Measurements from ENCODE around the gene NUPR1.
"Not testable (repeated sequence)": the region's sequence is repeated elsewhere in the genome, so short reads cannot be mapped to it uniquely, and the experiment has no call there.

The NUPR1 gene

DNA sequence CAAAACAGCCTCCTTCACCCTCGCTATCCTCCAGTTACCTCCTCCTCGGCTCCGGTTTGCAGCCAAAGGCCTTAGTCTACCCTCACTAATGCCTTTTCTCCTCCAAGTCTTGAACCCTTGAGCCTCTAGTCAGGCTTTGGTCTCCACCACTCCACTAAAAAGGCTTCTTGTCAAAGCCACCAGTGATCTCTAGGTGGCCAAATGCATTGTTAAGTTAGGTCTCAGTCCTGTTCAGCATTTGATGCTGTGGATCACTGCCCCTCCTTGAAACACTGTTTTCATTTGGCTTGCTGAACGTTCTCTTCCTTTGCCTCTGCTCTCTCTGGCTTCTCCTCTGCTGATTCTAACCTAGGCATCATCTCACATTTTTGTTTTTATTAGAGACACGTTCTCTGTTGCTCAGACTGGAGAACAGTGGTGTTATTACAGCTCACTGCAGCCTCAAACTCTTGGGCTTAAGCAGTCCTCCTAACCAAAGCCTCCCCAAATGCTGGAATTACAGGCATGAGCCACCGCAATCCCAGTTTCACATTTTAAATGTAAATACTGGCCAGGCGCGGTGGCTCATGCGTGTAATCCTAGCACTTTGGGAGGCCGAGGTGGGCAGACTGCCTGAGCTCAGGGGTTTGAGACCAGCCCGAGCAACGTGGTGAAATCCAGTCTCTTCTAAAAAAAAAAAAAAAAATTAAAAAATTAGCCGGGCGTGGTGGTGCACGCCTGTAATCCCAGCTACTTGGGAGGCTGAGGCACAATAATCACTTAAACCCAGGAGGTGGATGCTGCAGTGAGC, 16.1 kb upstream of the NUPR1 start:
- no peak for DNase-seq

GRCh38 chr16:28553776-28554633, 15.2 kb upstream of the NUPR1 start, which contains the start of gene SGF29:
Gene SGF29 (plus strand): TSS chr16:28553920. CDS start chr16:28581070, 27,150 bp downstream.
- peak; percentile 93 for DNase-seq

DNA sequence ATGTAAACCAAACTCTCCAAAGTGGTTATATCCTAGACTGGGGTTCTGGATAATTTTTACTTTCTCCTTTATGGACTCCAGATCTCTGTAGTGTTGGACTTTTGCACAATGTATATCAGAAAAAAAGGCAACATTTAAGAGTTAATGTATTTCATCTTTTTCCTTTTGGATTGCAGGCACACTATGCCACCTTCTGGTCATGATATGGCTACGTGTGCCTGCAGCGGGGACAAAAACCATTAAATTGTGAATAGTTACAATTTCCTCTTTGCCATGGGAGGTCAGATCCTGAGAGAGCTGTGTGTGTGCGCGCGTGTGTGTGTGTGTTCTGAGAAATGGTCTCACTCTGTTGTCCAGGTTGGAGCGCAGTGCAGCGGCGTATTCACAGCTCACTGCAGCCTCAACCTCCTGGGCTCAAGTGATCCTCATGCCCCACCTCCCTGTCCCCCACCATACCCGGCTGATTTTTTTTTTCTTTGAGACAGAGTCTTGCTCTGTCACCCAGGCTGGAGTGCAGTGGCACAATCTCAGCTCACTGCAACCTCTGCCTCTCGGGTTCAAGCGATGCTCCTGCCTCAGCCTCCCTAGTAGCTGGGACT, 10.6 kb upstream of the NUPR1 start:
- DNase-seq = no peak

- no peak for DNase-seq
These were observed 9.6 kb upstream of the NUPR1 start for GRCh38 chr16:28548306-28548802.

GRCh38 chr16:28546626-28547025, 7.9 kb upstream of the NUPR1 start:
- no peak for DNase-seq

GRCh38 chr16:28545964-28546363, 7.2 kb upstream of the NUPR1 start:
- DNase-seq = not testable (repeated sequence)

DNA sequence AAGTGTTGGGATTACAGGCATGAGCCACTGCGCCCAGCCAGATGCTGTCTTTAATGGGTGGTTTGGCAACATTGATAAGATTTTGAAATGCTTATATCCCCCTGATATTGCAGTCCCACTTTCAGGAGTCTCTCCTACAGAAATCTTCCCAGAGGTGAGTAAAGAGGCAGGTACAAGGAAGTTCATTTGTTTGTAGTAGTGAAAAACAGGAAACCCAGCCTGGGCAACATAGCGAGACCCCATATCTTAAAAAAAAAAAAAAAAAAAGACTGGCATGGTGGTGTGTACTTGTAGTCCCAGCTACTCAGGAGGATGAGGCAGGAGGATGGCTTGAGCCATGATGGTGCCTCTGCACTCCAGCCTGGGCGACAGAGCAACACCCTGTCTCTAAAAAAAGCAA, 6.2 kb upstream of the NUPR1 start:
- no peak for DNase-seq

DNA sequence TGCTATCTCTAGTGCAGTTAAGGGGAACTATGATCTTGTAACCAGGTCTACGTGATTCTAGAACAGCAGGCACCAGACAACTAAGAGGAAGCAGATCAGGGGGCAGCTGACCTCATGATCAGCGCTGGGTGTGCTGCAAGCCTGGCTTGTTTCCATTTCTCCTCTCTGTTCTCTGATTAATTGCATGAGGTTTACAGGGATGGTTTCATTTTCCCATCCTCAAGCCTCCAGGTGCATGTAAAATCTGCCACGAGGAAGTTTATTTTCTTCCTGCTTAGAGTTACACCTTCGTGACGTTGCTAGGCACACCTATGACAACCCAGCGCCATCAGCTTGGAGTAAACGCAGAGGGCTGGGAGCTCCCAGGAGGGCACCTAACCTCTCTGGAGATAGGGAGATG, 4.3 kb upstream of the NUPR1 start:
- no peak for DNase-seq

- DNase-seq = no peak
These were observed 3.9 kb upstream of the NUPR1 start for GRCh38 chr16:28542646-28543045.

DNA sequence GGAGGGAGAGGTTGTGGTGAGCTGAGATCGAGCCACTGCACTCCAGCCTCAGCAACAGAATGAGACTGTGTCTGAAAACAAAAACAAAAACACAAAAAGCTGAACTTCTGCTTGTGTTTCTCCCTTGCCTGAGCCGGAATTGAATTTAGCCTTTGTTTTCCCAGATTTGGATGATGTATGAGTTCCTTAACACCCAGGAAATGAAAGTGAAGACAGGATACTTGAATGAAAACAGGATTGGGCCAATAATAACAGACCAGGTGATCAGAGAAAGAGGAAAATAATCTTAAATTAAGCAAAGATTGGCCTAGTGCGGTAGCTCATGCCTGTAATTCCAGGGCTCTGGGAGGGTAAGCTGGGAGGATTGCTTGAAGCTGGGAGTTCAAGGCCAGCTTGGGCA, 1.6 kb upstream of the NUPR1 start:
- no peak for DNase-seq

DNA sequence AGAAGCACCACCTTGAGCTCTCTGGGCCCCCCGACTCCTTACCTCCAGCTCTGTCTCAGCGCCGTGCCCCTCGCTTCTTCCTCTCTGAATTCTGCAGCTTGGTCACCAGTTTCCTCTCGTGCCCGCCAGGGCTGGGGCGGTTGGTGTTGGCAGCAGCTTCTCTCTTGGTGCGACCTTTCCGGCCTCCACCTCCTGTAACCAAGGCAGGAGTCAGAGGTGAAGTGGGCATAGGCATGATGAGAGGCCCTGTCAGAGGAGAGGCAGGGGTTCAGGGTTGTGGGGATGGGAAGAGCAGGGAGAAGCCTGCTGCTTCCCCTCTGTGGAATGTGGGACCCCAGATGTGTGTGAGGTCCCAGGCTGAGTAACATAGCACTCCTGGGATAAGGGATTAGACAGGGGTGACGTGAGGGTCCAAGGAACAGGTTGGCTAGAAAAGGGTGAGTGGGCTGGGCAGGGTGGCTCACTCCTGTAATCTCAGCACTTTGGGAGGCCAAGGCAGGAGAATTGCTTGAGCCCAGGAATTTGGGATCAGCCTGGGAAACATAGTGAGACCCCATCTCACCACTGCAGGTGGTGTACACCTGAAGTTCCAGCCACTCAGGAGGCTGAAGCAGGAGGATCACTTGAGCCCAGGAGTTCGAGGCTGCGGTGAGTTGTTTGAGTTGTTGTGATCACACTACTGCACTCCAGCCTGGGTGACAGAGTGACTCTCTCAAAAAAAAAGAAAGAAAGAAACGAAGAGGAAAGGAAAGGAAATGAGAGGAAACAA, 626 bp downstream of the NUPR1 start:
- DNase-seq = no peak

GRCh38 chr16:28537076-28537475, 1.7 kb downstream of the NUPR1 start:
- no peak for DNase-seq

- no peak for DNase-seq
These were observed 4.0 kb downstream of the NUPR1 start for GRCh38 chr16:28534542-28535373.

GRCh38 chr16:28532940-28533647, 5.7 kb downstream of the NUPR1 start:
- DNase-seq = no peak

DNA sequence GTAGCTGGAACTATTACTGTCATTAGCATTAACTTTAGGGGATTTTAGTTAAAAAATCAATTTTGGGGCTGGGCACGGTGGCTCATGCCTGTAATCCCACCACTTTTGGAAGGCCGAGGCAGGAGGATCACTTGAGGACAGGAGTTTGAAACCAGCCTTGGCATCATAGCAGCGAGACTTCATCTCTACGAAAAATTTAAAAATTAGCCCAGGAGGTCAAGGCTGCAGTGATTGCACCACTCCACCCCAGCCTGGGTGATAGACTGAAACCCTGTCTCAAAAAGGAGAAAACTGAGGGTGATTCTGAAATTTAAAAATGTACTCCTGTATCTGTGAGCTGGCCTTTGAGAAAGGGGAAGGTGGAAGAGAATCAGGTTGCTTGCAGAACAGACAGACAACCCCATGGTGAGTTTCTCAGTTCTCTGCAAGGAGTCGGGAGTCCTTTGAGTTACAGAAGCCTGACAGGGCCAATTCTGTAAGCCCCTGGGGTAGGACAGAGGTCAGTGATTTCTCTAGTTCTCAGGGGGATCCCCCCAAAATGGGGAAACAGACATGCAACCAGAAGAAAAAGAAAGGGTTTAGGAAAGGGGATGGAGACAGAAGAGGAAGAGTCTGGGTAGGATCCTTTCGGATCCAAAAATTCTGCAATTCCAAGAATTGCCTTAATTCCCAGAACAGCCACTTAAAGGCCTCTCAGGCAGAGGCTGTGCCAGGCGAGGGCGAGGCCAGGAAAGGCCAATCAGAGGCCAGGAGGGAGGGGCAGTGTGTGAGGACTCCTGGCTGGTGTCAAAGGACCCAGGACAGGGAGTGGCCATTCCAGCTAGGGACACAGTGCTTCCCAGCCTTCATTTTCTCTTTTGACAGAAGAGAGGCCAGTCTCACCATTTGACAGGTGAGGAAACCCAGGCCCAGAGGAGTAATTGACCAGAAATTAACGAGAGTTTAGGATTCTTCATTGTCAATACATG, 6.7 kb downstream of the NUPR1 start:
- no peak for DNase-seq

DNA sequence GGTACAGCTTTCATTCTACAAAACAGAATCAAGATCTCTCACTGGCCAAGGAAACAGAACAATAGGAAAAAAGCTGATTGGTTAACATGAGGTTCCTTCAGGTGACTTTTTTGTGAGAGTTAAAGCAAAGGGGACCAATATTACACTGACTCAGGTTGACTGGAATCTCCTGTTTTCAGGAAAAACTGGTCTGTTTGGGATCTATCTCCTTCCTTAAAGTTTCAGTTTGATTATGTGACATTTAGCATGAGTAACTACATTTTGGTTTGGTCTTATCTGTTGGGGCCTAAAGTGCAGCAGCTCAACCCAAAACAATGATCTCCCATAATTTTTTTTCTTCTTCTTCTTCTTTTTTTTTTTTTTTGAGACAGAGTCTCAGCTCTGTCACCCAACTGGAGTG, 9.7 kb downstream of the NUPR1 start:
- DNase-seq = no peak

GRCh38 chr16:28528463-28528867, 10.3 kb downstream of the NUPR1 start:
- DNase-seq = no peak

GRCh38 chr16:28527985-28528384, 10.8 kb downstream of the NUPR1 start:
- DNase-seq = no peak

GRCh38 chr16:28527100-28527785, 11.5 kb downstream of the NUPR1 start:
- not testable (repeated sequence) for DNase-seq
